Mucosa of descending colon (tissue), 3 donors: ENCODE data around the gene IFNE. TPM values are rescaled to one million over a fixed set of nuclear protein-coding genes. Genes with fewer than 3 reads are reported as not detected.
"Not testable (repeated sequence)": the region's sequence is repeated elsewhere in the genome, so short reads cannot be mapped to it uniquely, and the experiment has no call there.

Experiments used
- ATAC-seq: fragments of 200-7000 bp; cut with Tn5 transposase; one replicate; pipeline ENCODE4 v1.9.1; 2020; ENCODE audit warnings: mild to moderate bottlenecking, moderate library complexity
- DNase-seq, 3 donors: peaks; one replicate each; pipeline ENCODE4 v3.0.0-alpha.2; 2020
- H3K36me3 ChIP-seq: fragments of 200-600 bp; one replicate; pipeline ENCODE4 v1.8.0; 2021; ENCODE audit warnings: low read depth, mild to moderate bottlenecking
- H3K4me1 ChIP-seq: fragments of 200-600 bp; one replicate; pipeline ENCODE4 v1.8.0; 2021; ENCODE audit warnings: low read depth, mild to moderate bottlenecking
- H3K4me3 ChIP-seq: fragments of 200-600 bp; one replicate; pipeline ENCODE4 v1.8.0; 2021; ENCODE audit warnings: mild to moderate bottlenecking
- H3K9me3 ChIP-seq: fragments of 200-600 bp; one replicate; pipeline ENCODE4 v1.8.0; 2021; ENCODE audit warnings: mild to moderate bottlenecking
- intact Hi-C, 2 donors: fragments of 100-400 bp; cut with DNase I in 1 of 2; cut with micrococcal nuclease in 1 of 2; formaldehyde crosslinking; loops; one replicate each; pipeline versions ENCODE4 v1.11.0 to v1.11.1; 2022; cut with DNase I, micrococcal nuclease
- total RNA-seq, 3 donors: library from RNA; stranded (reverse); fragmentation: NEBNext Ultra II Directional in 2 of 3; extraction: Animal tissue kit (Norgen Biotek cat#: 25700) in 2 of 3; gene quantifications; one replicate each; pipeline versions ENCODE4 v1.2.1 to v1.2.4, GENCODE V29; 2021 to 2023
- TF ChIP-seq, protein P1 (sequence below): fragments of 200-600 bp; IDR thresholded peaks from one replicate; pipeline ENCODE4 v1.8.0; 2022; ENCODE audit warnings: antibody characterized with exemption, mild to moderate bottlenecking
- donor health status: DM: no; HTN: no; CAD: no; lungs with moderate emphysema.
- donor health status: DM: no; HTN: no; CAD: no.
- donor health status: DM: no; HTN: yes; CAD: no.

The IFNE gene
- total RNA-seq, 3 donors from 2014 or later = not detected

DNA sequence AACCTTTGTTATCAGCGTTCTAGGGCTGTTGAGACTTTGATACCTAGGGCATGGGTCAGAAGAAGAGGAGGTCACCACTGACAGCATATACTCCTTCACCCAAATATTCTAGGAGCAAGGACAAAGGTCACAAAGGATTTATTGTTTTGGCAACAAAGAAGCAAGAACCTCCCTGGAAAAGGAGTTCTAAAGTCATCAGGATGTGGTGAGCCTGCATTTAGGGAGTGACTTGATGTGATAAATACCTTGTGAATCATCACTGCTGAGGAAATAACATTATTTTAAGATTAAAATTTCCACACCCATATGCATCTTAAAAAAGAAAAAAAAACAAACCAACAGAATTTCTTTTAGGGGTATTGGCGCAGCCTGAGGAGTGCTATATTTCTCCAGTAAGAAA is 28.0 kb downstream of the IFNE start:
- H3K4me3 ChIP-seq = no peak overlapping the region

DNA sequence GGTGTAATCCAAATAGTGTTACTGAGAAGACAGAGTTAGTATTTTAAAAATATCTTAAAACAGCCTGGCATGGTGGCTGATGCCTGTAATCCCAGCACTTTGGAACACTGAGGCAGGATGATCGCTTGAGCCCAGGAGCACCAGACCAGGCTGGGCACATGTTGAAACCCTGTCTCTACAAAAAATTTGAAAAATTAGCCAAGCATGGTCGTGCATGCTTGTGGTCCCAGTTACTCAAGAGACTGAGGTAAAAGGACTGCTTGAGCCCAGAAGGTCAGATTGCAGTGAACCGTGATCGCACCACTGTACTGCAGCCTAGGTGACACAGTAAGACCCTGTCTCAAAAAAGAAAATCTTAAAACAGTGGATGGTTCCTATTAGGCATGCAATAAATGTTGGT is 29.4 kb downstream of the IFNE start:
- Histone ChIP-seq H3K9me3 (no peaks in the 10 kb centered on the region), H3K4me1 (no peaks in the 10 kb centered on the region)

More for the DNA sequence above, 28.0 kb downstream of the IFNE start:
- intact Hi-C loops = loop anchor here in 1 of 2 donors (5.0 kb wide), 1 partner anchor 132 kb away; no protein-coding TSS in a partner anchor
- Histone ChIP-seq H3K9me3 (no peaks in the 10 kb centered on the region), H3K4me1 (no peaks in the 10 kb centered on the region), H3K36me3 (no peaks in the 10 kb centered on the region)
- DNase-seq (no peak), ATAC-seq (peak; percentile 51)
- TF ChIP-seq, protein P1, sequence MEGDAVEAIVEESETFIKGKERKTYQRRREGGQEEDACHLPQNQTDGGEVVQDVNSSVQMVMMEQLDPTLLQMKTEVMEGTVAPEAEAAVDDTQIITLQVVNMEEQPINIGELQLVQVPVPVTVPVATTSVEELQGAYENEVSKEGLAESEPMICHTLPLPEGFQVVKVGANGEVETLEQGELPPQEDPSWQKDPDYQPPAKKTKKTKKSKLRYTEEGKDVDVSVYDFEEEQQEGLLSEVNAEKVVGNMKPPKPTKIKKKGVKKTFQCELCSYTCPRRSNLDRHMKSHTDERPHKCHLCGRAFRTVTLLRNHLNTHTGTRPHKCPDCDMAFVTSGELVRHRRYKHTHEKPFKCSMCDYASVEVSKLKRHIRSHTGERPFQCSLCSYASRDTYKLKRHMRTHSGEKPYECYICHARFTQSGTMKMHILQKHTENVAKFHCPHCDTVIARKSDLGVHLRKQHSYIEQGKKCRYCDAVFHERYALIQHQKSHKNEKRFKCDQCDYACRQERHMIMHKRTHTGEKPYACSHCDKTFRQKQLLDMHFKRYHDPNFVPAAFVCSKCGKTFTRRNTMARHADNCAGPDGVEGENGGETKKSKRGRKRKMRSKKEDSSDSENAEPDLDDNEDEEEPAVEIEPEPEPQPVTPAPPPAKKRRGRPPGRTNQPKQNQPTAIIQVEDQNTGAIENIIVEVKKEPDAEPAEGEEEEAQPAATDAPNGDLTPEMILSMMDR = no peak

DNA sequence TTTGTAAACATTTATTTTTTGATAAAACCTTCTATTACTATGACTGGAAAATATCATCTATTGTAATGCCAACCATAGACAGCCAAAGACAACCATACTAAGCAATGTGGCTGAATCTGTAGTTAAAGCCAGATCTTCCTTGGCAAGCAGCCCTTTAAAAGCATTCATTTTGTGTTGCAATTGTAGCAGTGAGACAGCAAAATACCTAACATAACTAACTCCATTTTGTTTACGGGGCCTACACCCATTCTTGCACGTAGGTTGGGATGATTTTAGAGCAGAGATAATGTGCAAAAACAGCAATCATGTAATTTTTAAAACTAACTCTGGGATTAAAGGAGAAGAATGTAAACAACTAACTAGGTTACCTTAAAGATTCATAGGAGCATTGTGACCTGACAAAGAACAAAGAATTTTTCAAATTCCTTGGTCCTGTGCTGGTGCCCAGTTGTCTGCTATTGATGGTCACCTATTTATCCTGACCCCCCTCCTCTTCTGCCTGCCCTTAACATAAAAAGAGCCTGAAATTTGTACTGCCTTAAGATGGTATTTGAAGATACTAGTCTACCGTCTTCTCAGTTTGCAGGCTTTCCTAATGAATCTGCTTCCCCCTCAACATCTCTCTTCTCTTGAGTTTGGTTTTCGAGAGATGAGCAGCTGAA is 31.2 kb downstream of the IFNE start:
- TF ChIP-seq, protein P1 = no peak
- no peak for ATAC-seq
- intact Hi-C loops = loop anchor here in 1 of 2 donors (5.0 kb wide), 1 partner anchor 129 kb away; no protein-coding TSS in a partner anchor
- Histone ChIP-seq H3K36me3 (no peaks in the 10 kb centered on the region), H3K4me1 (no peaks in the 10 kb centered on the region), H3K4me3 (no peak overlapping the region), H3K9me3 (no peaks in the 10 kb centered on the region)
- DNase-seq = no peak

More for the DNA sequence above, 29.4 kb downstream of the IFNE start:
- DNase-seq = no peak
- Histone ChIP-seq H3K4me3 (no peak overlapping the region), H3K36me3 (no peaks in the 10 kb centered on the region)
- intact Hi-C loops = loop anchor here in 1 of 2 donors (5.0 kb wide), 1 partner anchor 130 kb away; no protein-coding TSS in a partner anchor
- TF ChIP-seq, protein P1 = no peak
- ATAC-seq = no peak

DNA sequence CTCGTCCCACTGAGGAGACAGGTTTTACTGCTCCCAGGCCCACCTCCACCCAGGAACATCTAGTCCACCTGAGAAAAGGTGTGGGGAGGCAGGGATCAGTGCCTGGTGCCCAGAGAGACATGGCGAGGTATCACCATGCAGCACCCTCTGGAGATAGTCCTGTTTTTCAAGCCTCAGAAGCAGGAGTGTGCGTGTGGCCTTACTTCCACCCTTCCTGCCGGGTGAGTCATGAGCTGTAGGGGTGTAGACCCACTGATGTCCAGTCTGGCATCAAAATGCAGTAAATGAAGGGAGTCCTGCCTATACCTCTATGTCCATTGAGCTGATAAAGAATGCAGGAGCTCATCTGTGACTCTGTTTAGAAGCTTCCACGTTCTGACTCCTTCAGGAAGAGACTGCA is 32.8 kb downstream of the IFNE start:
- DNase-seq, H3K9me3 ChIP-seq, ATAC-seq, H3K4me1 ChIP-seq, intact Hi-C loops, H3K36me3 ChIP-seq, H3K4me3 ChIP-seq: not testable (repeated sequence)

DNA sequence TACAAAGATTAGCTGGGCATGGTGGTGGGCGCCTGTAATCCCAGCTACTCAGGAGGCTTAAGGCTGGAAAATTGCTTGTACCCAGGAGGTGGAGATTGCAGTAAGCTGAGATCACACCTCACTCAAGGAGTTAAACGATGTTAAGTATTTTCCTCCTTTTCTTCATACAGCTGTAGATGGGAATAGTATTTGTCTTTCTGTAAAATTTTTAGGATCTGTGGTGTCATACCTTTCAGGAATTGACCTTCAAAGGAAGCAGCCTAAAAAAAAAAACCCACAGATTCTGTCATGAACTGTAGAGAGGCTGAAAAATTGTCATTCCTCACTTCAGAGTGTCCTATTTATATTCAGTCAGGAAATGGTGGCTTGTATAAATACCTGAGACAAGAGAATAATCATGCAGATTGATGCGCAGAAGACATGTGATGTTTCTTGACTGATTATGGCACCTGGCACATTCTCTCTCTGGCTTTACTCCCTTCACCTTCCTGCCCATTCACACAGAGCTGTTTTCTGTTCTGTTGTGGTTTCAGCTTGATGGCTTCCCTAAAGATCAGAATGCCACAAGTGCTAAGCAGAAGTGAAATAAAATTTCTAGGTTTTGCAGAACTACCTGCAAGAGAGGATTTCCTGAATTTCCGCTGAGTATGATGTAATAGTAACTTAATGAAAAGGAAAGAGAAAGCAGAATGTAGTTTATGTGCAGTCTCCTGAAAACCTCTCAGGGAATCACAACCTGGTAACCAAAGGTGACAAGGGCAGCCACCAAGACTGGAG is 38.1 kb downstream of the IFNE start:
- DNase-seq (no peak), ATAC-seq (peak; percentile 55)
- H3K36me3 ChIP-seq = no peaks in the 10 kb centered on the region
- no peak overlapping the region for H3K4me3 ChIP-seq
- no peaks in the 10 kb centered on the region for H3K4me1 ChIP-seq
- H3K9me3 ChIP-seq = no peaks in the 10 kb centered on the region
- TF ChIP-seq, protein P1 = no peak
- intact Hi-C loops = no loop called here

DNA sequence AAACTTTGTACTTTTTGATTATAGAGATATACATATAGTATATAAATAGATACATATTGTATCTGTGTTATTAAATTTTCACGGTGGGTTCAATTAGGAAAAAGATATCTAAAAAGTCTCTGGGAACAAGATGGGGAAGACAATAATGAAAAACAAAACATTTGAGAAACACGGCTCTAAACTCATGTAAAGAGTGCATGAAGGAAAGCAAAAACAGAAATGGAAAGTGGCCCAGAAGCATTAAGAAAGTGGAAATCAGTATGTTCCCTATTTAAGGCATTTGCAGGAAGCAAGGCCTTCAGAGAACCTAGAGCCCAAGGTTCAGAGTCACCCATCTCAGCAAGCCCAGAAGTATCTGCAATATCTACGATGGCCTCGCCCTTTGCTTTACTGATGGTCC is 42.0 kb downstream of the IFNE start, which contains the start of gene IFNA1:
TSS of gene IFNA1 (plus strand) at position 301 of the 400 bp plus-strand sequence. CDS start at position 370, 69 bp downstream.
- Histone ChIP-seq H3K9me3 (no peaks in the 10 kb centered on the region), H3K4me1 (no peaks in the 10 kb centered on the region), H3K4me3 (no peak within 1 kb of the TSS), H3K36me3 (no peaks in the 10 kb centered on the region)
- TF ChIP-seq, protein P1 = no peak
- intact Hi-C loops = no loop called here
- ATAC-seq = no peak
- DNase-seq = no peak

DNA sequence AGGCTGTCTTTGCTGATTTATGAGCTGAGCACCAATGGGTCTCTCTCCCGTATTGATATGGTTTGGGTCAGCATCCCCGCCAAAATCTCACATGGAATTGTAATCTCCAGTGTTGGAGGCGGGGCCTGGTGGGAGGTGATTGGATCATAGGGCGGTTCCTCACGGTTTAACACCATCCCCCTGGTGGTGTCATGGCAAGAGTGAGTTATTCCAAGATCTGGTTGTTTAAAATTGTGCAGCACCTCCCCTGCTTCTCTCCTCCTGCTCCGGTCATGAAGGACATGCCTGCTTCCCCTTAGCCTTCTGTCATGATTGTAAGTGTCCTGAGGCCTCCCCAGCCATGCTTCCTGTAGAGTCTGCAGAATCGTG is 47.1 kb downstream of the IFNE start:
- intact Hi-C loops, H3K9me3 ChIP-seq, H3K36me3 ChIP-seq, ATAC-seq, H3K4me1 ChIP-seq, DNase-seq, H3K4me3 ChIP-seq: not testable (repeated sequence)
